Endothelial cell of umbilical vein (primary cell): Measurements from ENCODE around the gene RASD2. TPM values are rescaled to one million over a fixed set of nuclear protein-coding genes. Genes with fewer than 3 reads are reported as not detected.

Experiments used
- BruUV-seq: library from RNA; stranded (reverse); fragments of 400-500 nt; replicated peaks from 2 replicates; lab custom pipeline; 2021; lab: Mats Ljungman, UMichigan
- CTCF ChIA-PET: fragments of 300-600, 350-600 bp; sonication (Branson Sonifier 250); formaldehyde crosslinking; loops from one replicate; lab custom pipeline; 2021; ENCODE audit warnings: antibody characterized with exemption, inconsistent platforms; lab: Charles Lee
- POLR2A ChIA-PET: fragments of 300-600, 350-600 bp; sonication (Branson Sonifier 250); formaldehyde crosslinking; loops from one replicate; lab custom pipeline; 2021; ENCODE audit warnings: antibody characterized with exemption, inconsistent platforms; lab: Charles Lee
- DNase-seq: peaks from one replicate; pipeline ENCODE4 v3.0.0-alpha.2; 2011; ENCODE audit warnings: low read depth, low spot score
- FAIRE-seq: peaks from 2 replicates; lab custom pipeline; 2011; peaks lifted over from hg19 to GRCh38; lab: Jason Lieb, UNC
- H2AFZ ChIP-seq: 2 replicates; pipeline ENCODE4 v1.6.0; 2012; ENCODE audit warnings: low read depth, low read length, control low read depth, inconsistent platforms
- H3K27ac ChIP-seq: 2 replicates; pipeline ENCODE4 v1.5.1; 2011; ENCODE audit warnings: low read depth, mild to moderate bottlenecking, control low read depth, low read length, moderate library complexity; ENCODE audit not compliant: insufficient read depth
- H3K27me3 ChIP-seq, 2 experiments: 2 replicates each; pipeline versions ENCODE4 v1.6.0 to v1.6.1; 2011; ENCODE audit warnings: low read length in 2 of 2, mixed read lengths in 1 of 2; ENCODE audit not compliant: control insufficient read depth in 2 of 2, insufficient read depth in 2 of 2
- H3K36me3 ChIP-seq, 2 experiments: 2 replicates in 1 of 2; 3 replicates in 1 of 2; pipeline ENCODE4 v1.5.1; 2011; ENCODE audit warnings: low read length in 2 of 2, mild to moderate bottlenecking in 1 of 2, moderate library complexity in 1 of 2; ENCODE audit not compliant: control insufficient read depth in 2 of 2, insufficient read depth in 2 of 2; ENCODE audit errors: extremely low read depth in 1 of 2
- H3K4me1 ChIP-seq: 3 replicates; pipeline ENCODE4 v1.5.1; 2011; ENCODE audit warnings: mild to moderate bottlenecking, low read length; ENCODE audit not compliant: control insufficient read depth, insufficient read depth; ENCODE audit errors: extremely low read depth
- H3K4me2 ChIP-seq: 2 replicates; pipeline ENCODE4 v1.6.1; 2011; ENCODE audit warnings: low read length, control low read depth, mixed read lengths; ENCODE audit not compliant: insufficient read depth
- H3K4me3 ChIP-seq, 3 experiments: fragments of 200-600 bp in 1 of 3; sonication (generic), shearing (Covaris generic) in 1 of 3; replicated peaks in 1 of 3; 2 replicates each; pipeline ENCODE4 v1.5.1; 2011 to 2016; ENCODE audit warnings: control low read depth in 3 of 3, low read length in 3 of 3, mild to moderate bottlenecking in 2 of 3, inconsistent platforms in 1 of 3, low read depth in 1 of 3, moderate library complexity in 1 of 3; ENCODE audit not compliant: insufficient read depth in 1 of 3
- H3K79me2 ChIP-seq: 2 replicates; pipeline ENCODE4 v1.6.0; 2012; ENCODE audit warnings: low read length, inconsistent platforms; ENCODE audit not compliant: control insufficient read depth, insufficient read depth
- H3K9ac ChIP-seq: replicated peaks from 2 replicates; pipeline ENCODE3; 2011; ENCODE audit warnings: low read length, control low read depth; ENCODE audit not compliant: insufficient read depth; ENCODE audit errors: extremely low read depth
- H3K9me1 ChIP-seq: replicated peaks from 3 replicates; pipeline ENCODE4 v1.6.0; 2011; ENCODE audit warnings: mild to moderate bottlenecking, low read length; ENCODE audit not compliant: control insufficient read depth, insufficient read depth; ENCODE audit errors: extremely low read depth
- H3K9me3 ChIP-seq: replicated peaks from 2 replicates; pipeline ENCODE4 v1.5.1; 2012; ENCODE audit warnings: low read length, inconsistent platforms; ENCODE audit not compliant: control insufficient read depth, insufficient read depth
- H4K20me1 ChIP-seq: replicated peaks from 2 replicates; pipeline ENCODE3; 2011; ENCODE audit warnings: mild to moderate bottlenecking, low read length; ENCODE audit not compliant: control insufficient read depth, insufficient read depth; ENCODE audit errors: extremely low read depth
- EZH2 ChIP-seq: IDR thresholded peaks from 2 replicates; pipeline ENCODE4 v1.6.1; 2012; ENCODE audit warnings: borderline replicate concordance, low read depth, mild to moderate bottlenecking, moderate library complexity, low read length, inconsistent platforms; ENCODE audit not compliant: severe bottlenecking
- FOS ChIP-seq: IDR thresholded peaks from 2 replicates; pipeline ENCODE4 v1.6.1; 2011; ENCODE audit warnings: mild to moderate bottlenecking, low read length, moderate library complexity, borderline replicate concordance; ENCODE audit not compliant: insufficient read depth
- GATA2 ChIP-seq: IDR thresholded peaks from 2 replicates; pipeline ENCODE4 v1.7.0; 2011; ENCODE audit warnings: low read depth, mild to moderate bottlenecking, moderate library complexity, mixed read lengths, low read length; ENCODE audit not compliant: insufficient read length, insufficient read depth
- JUN ChIP-seq: IDR thresholded peaks from 2 replicates; pipeline ENCODE4 v1.6.1; 2011; ENCODE audit warnings: borderline replicate concordance, low read depth; ENCODE audit not compliant: insufficient read length, insufficient read depth
- MYC ChIP-seq: IDR thresholded peaks from one replicate; pipeline ENCODE4 v1.6.1; 2011; ENCODE audit warnings: mild to moderate bottlenecking, low read depth, low read length
- POLR2A ChIP-seq: IDR thresholded peaks from 2 replicates; pipeline ENCODE4 v1.6.1; 2012; ENCODE audit warnings: low read depth, mild to moderate bottlenecking, control low read depth, low read length
- POLR2AphosphoS5 ChIP-seq: IDR thresholded peaks from 2 replicates; pipeline ENCODE4 v1.6.1; 2012; ENCODE audit warnings: low read depth, mild to moderate bottlenecking, control low read depth, low read length, moderate library complexity; ENCODE audit not compliant: insufficient read depth
- dilution Hi-C: fragments of 300-500 bp; cut with MboI; formaldehyde crosslinking; loops from one replicate; pipeline ENCODE4 v1.15.0; 2019; ENCODE audit warnings: low sequenced_read_pairs; ENCODE audit not compliant: extremely low pct_ligation_motif_present
- intact Hi-C: fragments of 100-400 bp; cut with micrococcal nuclease; formaldehyde crosslinking; loops from one replicate; pipeline ENCODE4 v1.10.0; 2022
- polyA plus RNA-seq, 4 experiments: library from polyadenylated mRNA; depleted of rRNA in 3 of 4; stranded (reverse) in 3 of 4; unstranded in 1 of 4; fragments of >200 nt; gene quantifications; 2 replicates each; pipeline versions ENCODE4 v1.2.1 to v1.2.3, GENCODE V29; 2011 to 2012; ENCODE audit warnings: missing spikeins in 1 of 4
- total RNA-seq: library from RNA; stranded (reverse); gene quantifications from 2 replicates; pipeline ENCODE4 v1.2.3, GENCODE V29; 2021
- TF ChIP-seq, protein P1 (sequence below), 2 donors: IDR thresholded peaks; 1 replicate in 1 of 2; 2 replicates in 1 of 2; pipeline ENCODE4 v1.5.1; 2011; ENCODE audit warnings: low read length in 2 of 2, mild to moderate bottlenecking in 2 of 2, moderate library complexity in 2 of 2, control low read depth in 1 of 2, inconsistent platforms in 1 of 2, low read depth in 1 of 2; ENCODE audit not compliant: insufficient read depth in 1 of 2; ENCODE audit errors: extremely low read depth in 1 of 2
- TF ChIP-seq, protein P2 (sequence below): IDR thresholded peaks from 2 replicates; pipeline ENCODE4 v1.6.1; 2011; ENCODE audit not compliant: insufficient read depth, insufficient read length

The RASD2 gene
- total and polyA plus RNA-seq, 2 donors (not counting 3 experiments of a cell fraction or from before 2014, with no cell fraction given), result not detected

DNA sequence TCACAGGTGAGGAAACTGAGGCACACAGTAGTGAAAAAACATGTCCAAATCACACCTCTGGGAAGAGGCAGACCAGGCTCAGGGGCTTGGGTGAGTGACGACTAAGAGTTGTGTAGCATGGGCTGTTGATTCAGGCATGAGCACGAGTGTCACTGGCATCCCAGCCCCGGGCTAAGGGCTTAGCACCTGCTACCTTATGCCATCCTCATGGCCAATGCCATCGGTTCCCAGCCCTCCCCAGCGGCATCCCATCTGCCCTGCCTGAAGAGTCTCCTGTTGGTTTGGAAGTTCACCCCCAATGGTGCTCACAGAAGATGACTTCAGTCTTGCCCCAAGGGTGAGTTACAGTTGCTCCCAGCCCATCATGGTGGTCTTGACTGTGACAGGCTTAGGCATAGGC, 54.1 kb downstream of the RASD2 start:
- Histone ChIP-seq H3K4me3 (no peak overlapping the region), H2AFZ (no peak overlapping the region), H3K27me3 (no peaks in the 10 kb centered on the region), H3K9ac (no peak overlapping the region), H3K4me1 (no peaks in the 10 kb centered on the region), H3K9me1 (no peaks in the 10 kb centered on the region), H3K9me3 (no peaks in the 10 kb centered on the region), H3K79me2 (no peaks in the 10 kb centered on the region), H3K27ac (no peak overlapping the region), H3K36me3 (no peaks in the 10 kb centered on the region), H3K4me2 (no peak overlapping the region), H4K20me1 (no peaks in the 10 kb centered on the region)
- no peak for DNase-seq
- FAIRE-seq, result no peak
- ChIA-PET CTCF (no interaction called here), POLR2A (no interaction called here)
- TF ChIP-seq, protein P1, sequence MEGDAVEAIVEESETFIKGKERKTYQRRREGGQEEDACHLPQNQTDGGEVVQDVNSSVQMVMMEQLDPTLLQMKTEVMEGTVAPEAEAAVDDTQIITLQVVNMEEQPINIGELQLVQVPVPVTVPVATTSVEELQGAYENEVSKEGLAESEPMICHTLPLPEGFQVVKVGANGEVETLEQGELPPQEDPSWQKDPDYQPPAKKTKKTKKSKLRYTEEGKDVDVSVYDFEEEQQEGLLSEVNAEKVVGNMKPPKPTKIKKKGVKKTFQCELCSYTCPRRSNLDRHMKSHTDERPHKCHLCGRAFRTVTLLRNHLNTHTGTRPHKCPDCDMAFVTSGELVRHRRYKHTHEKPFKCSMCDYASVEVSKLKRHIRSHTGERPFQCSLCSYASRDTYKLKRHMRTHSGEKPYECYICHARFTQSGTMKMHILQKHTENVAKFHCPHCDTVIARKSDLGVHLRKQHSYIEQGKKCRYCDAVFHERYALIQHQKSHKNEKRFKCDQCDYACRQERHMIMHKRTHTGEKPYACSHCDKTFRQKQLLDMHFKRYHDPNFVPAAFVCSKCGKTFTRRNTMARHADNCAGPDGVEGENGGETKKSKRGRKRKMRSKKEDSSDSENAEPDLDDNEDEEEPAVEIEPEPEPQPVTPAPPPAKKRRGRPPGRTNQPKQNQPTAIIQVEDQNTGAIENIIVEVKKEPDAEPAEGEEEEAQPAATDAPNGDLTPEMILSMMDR (IDR thresholded peaks at IDR 0.05; ENCODE audit: extremely low read depth in 1 of 2, insufficient read depth in 1 of 2, low read depth in 1 of 2, low read length in 2 of 2), result no peak
- TF ChIP-seq EZH2 (no peak), GATA2 (no peak), FOS (no peak), JUN (no peak), POLR2A (no peak), MYC (no peak), POLR2AphosphoS5 (no peak)
- TF ChIP-seq, protein P2, sequence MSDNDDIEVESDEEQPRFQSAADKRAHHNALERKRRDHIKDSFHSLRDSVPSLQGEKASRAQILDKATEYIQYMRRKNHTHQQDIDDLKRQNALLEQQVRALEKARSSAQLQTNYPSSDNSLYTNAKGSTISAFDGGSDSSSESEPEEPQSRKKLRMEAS, result no peak
- intact Hi-C loops (no loop called here), dilution Hi-C loops (no loop called here)
- no TSS peak for BruUV-seq
